ENCODE measurements around the gene ZBTB49. TPM values are rescaled to one million over a fixed set of nuclear protein-coding genes. Genes with fewer than 3 reads are reported as not detected.

The ZBTB49 gene
- total and polyA plus RNA-seq, 7 donors = 0.69 to 6.2 (median 4.1) TPM

DNA sequence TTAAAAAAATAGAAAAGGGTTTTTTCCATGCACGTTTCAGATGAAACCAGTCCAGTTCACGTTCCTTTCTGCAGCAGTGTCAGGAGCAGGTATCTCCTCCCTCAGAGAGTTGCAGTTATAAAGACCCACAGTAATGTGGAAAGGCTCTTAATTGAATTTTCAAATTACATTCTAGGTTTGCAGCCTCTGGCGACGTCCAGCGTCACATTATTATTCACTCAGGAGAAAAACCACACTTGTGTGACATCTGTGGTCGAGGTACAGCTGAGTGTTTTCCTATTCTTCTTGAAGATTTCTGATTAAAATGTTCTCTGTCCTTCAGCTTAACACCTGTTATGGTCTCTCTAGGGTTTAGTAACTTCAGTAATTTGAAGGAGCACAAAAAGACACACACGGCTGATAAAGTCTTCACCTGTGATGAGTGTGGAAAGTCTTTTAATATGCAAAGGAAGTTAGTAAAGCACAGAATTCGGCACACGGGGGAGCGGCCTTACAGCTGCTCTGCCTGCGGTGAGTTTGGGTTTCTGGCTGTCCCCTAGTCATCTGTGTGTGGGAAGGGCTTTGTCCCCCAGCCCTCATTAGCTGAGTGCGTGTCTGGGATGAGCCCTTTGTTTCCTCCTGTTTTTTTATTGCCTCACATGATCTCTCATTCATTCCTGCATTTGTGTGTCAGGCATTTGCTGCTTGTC, 25.6 kb downstream of the ZBTB49 start:
- H3K27ac ChIP-seq = no peak overlapping the region
- no peaks in the 10 kb centered on the region for H3K27me3 ChIP-seq
- intact Hi-C loops (cut with DNase I) = no loop called here
- no peaks in the 10 kb centered on the region for H3K9me3 ChIP-seq
- no peak overlapping the region for H3K4me3 ChIP-seq
- H3K4me1 ChIP-seq = no peaks in the 10 kb centered on the region
- TF ChIP-seq, protein P1, sequence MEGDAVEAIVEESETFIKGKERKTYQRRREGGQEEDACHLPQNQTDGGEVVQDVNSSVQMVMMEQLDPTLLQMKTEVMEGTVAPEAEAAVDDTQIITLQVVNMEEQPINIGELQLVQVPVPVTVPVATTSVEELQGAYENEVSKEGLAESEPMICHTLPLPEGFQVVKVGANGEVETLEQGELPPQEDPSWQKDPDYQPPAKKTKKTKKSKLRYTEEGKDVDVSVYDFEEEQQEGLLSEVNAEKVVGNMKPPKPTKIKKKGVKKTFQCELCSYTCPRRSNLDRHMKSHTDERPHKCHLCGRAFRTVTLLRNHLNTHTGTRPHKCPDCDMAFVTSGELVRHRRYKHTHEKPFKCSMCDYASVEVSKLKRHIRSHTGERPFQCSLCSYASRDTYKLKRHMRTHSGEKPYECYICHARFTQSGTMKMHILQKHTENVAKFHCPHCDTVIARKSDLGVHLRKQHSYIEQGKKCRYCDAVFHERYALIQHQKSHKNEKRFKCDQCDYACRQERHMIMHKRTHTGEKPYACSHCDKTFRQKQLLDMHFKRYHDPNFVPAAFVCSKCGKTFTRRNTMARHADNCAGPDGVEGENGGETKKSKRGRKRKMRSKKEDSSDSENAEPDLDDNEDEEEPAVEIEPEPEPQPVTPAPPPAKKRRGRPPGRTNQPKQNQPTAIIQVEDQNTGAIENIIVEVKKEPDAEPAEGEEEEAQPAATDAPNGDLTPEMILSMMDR (IDR thresholded peaks at IDR 0.05) = no peak
- TF ChIP-seq POLR2AphosphoS5 (IDR thresholded peaks at IDR 0.05) (no peak), POLR2A (IDR thresholded peaks at IDR 0.05) (no peak), EP300 (IDR thresholded peaks at IDR 0.05) (no peak)
- H3K36me3 ChIP-seq = peaks cover 12 to 80% (median 35%) of the 10 kb centered on the region in 4 donors
- 89% methylated on average over 12 of the region's 12 CpGs for WGBS, 2 donors
- no peak for DNase-seq

- intact Hi-C loops (cut with DNase I) = no loop called here
- H3K36me3 ChIP-seq = peaks cover 12 to 85% (median 40%) of the 10 kb centered on the region in 4 donors
- H3K4me3 ChIP-seq = no peak overlapping the region
- no peaks in the 10 kb centered on the region for H3K27me3 ChIP-seq
- WGBS, 2 donors = 94 to 95% methylated on average over 13 of the region's 13 CpGs
- peak; percentile 33 for DNase-seq
- H3K27ac ChIP-seq = no peak overlapping the region
- H3K4me1 ChIP-seq = no peaks in the 10 kb centered on the region
- TF ChIP-seq, protein P1 (IDR thresholded peaks at IDR 0.05) = no peak
- TF ChIP-seq POLR2AphosphoS5 (IDR thresholded peaks at IDR 0.05) (no peak), POLR2A (IDR thresholded peaks at IDR 0.05) (no peak), EP300 (IDR thresholded peaks at IDR 0.05) (no peak)
- no peaks in the 10 kb centered on the region for H3K9me3 ChIP-seq
Observed at GRCh38 chr4:4316150-4316495, 26.1 kb downstream of the ZBTB49 start.

DNA sequence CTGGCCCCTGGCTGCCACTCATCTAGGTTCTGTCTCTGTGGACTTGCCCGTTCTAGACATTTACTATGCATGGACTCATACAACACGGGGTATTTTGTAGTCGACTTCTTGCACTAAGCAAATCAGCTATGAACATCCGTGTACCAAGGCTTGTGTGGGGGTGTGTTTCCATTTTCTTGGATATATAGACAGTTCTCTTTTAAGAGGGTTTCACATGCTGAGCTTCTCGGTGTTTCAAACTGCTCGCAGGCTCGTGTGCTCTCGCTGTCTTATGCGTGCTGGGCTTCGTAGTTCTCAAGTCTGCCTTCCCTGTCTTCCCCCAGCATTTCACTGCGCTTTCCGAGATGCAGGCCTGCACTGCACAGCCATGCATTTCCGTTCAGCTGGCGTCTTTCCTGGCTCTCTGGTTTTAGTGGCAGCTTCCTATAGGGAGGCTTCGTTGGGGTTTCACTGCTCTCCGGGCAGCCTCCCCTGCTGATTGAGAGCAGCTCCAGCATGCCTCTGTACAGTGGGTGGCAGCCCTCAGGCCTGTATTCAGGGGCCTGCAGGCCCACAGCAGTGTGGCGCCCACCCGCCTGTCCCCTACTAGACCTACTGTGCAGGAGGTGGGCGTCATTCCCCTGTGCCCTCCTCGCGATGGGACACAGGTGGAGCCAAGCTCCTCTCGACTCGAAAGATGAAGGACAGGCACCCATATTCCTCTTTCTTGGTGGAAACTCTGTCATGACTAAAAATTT, 27.6 kb downstream of the ZBTB49 start:
- intact Hi-C loops (cut with DNase I) = no loop called here
- peak; percentile 34 for DNase-seq
- Histone ChIP-seq H3K9me3 (no peaks in the 10 kb centered on the region), H3K4me3 (no peak overlapping the region), H3K36me3 (peaks cover 12 to 96% (median 47%) of the 10 kb centered on the region in 4 donors), H3K4me1 (no peaks in the 10 kb centered on the region), H3K27me3 (no peaks in the 10 kb centered on the region), H3K27ac (no peak overlapping the region)
- 89 to 91% methylated on average over 23 of the region's 23 CpGs for WGBS, 2 donors
- TF ChIP-seq, protein P1 (IDR thresholded peaks at IDR 0.05) = no peak
- TF ChIP-seq POLR2AphosphoS5 (IDR thresholded peaks at IDR 0.05) = no peak
- no peak for TF ChIP-seq EP300 (IDR thresholded peaks at IDR 0.05)
- no peak for TF ChIP-seq POLR2A (IDR thresholded peaks at IDR 0.05)

GRCh38 chr4:4320528-4320927, 30.5 kb downstream of the ZBTB49 start:
- Histone ChIP-seq H3K27ac (no peak overlapping the region), H3K4me3 (no peak overlapping the region), H3K36me3 (peaks cover 11 to 69% (median 28%) of the 10 kb centered on the region in 4 donors), H3K9me3 (no peaks in the 10 kb centered on the region), H3K27me3 (no peaks in the 10 kb centered on the region), H3K4me1 (no peaks in the 10 kb centered on the region)
- TF ChIP-seq POLR2A (IDR thresholded peaks at IDR 0.05) (no peak), POLR2AphosphoS5 (IDR thresholded peaks at IDR 0.05) (no peak), EP300 (IDR thresholded peaks at IDR 0.05) (no peak)
- TF ChIP-seq, protein P1 (IDR thresholded peaks at IDR 0.05) = no peak
- peak; percentile 38 for DNase-seq
- 96 to 97% methylated on average over 15 of the region's 15 CpGs for WGBS, 2 donors
- intact Hi-C loops (cut with DNase I) = no loop called here

Measured in sigmoid colon (tissue), 7 donors.